PC-3 (cell line): ENCODE results near the gene NNAT.

Experiments used
- EZH2 ChIP-seq: fragments of 300-600 bp; sonication (generic); IDR thresholded peaks from one replicate; pipeline ENCODE4 v1.6.1; 2017; ENCODE audit warnings: antibody characterized with exemption, mild to moderate bottlenecking, low read length; ENCODE audit not compliant: unreplicated experiment
- EZH2phosphoT487 ChIP-seq: fragments of 300-600 bp; sonication (generic); IDR thresholded peaks from 2 replicates; pipeline ENCODE4 v1.6.1; 2018; ENCODE audit warnings: mild to moderate bottlenecking, antibody characterized with exemption, low read length, borderline replicate concordance
- TF ChIP-seq, protein P1 (sequence below): fragments of 300-600 bp; sonication (generic); conservative IDR thresholded peaks from 2 replicates; pipeline ENCODE4 v1.5.1; 2017; ENCODE audit warnings: antibody characterized with exemption, low read depth, mild to moderate bottlenecking, low read length

DNA sequence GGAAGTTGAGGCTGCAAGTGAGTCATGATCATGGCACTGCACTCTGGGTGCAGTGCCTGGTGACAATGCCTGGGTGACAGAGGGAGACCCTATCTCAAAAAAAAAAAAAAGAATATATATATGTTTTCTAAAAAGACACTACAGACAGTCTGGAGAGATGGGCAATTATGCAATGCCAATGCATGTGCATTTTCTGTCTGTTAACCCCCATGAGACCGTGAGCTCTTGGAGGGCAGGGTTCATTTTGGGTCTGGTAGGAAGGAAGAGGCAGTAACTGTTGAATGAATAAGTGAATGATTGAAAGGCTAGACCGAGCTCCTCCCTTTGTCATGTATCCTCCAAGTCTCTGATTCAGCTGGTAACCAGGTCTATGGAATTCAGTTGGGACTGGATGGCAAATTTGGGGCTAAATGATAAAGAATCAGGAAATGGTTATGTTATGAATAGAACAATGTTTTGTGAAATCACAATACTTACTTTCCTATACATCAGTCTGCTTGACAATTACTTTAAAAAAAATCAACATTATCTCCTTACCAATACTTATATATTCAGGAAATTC, 12.2 kb downstream of the NNAT start:
- TF ChIP-seq, protein P1, sequence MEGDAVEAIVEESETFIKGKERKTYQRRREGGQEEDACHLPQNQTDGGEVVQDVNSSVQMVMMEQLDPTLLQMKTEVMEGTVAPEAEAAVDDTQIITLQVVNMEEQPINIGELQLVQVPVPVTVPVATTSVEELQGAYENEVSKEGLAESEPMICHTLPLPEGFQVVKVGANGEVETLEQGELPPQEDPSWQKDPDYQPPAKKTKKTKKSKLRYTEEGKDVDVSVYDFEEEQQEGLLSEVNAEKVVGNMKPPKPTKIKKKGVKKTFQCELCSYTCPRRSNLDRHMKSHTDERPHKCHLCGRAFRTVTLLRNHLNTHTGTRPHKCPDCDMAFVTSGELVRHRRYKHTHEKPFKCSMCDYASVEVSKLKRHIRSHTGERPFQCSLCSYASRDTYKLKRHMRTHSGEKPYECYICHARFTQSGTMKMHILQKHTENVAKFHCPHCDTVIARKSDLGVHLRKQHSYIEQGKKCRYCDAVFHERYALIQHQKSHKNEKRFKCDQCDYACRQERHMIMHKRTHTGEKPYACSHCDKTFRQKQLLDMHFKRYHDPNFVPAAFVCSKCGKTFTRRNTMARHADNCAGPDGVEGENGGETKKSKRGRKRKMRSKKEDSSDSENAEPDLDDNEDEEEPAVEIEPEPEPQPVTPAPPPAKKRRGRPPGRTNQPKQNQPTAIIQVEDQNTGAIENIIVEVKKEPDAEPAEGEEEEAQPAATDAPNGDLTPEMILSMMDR, result no peak
- TF ChIP-seq EZH2phosphoT487, result no peak
- no peak for TF ChIP-seq EZH2
